Measurements from ENCODE around the gene KIAA1328. TPM values are rescaled to one million over a fixed set of nuclear protein-coding genes. Genes with fewer than 3 reads are reported as not detected.

The KIAA1328 gene
- polyA plus RNA-seq, 1 donor from 2014 or later, result 8.5 TPM

GRCh38 chr18:37235583-37235982 is 406.7 kb downstream of the KIAA1328 start:
- TF ChIP-seq SMC3 (conservative IDR thresholded peaks at IDR 0.05; ENCODE audit: poor library complexity), result no peak
- TF ChIP-seq, protein P1, sequence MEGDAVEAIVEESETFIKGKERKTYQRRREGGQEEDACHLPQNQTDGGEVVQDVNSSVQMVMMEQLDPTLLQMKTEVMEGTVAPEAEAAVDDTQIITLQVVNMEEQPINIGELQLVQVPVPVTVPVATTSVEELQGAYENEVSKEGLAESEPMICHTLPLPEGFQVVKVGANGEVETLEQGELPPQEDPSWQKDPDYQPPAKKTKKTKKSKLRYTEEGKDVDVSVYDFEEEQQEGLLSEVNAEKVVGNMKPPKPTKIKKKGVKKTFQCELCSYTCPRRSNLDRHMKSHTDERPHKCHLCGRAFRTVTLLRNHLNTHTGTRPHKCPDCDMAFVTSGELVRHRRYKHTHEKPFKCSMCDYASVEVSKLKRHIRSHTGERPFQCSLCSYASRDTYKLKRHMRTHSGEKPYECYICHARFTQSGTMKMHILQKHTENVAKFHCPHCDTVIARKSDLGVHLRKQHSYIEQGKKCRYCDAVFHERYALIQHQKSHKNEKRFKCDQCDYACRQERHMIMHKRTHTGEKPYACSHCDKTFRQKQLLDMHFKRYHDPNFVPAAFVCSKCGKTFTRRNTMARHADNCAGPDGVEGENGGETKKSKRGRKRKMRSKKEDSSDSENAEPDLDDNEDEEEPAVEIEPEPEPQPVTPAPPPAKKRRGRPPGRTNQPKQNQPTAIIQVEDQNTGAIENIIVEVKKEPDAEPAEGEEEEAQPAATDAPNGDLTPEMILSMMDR (IDR thresholded peaks at IDR 0.05; ENCODE audit: poor library complexity, severe bottlenecking), result no peak
- no peak for TF ChIP-seq RAD21 (conservative IDR thresholded peaks at IDR 0.05)
- TF ChIP-seq EZH2 (IDR thresholded peaks at IDR 0.05; ENCODE audit: borderline replicate concordance, insufficient read depth, low read length, poor library complexity, severe bottlenecking), result no peak
- TF ChIP-seq MXI1 (conservative IDR thresholded peaks at IDR 0.05; ENCODE audit: poor library complexity, severe bottlenecking), result no peak
- no peak for TF ChIP-seq POLR2AphosphoS5 (IDR thresholded peaks at IDR 0.05)
- TF ChIP-seq, protein P2, sequence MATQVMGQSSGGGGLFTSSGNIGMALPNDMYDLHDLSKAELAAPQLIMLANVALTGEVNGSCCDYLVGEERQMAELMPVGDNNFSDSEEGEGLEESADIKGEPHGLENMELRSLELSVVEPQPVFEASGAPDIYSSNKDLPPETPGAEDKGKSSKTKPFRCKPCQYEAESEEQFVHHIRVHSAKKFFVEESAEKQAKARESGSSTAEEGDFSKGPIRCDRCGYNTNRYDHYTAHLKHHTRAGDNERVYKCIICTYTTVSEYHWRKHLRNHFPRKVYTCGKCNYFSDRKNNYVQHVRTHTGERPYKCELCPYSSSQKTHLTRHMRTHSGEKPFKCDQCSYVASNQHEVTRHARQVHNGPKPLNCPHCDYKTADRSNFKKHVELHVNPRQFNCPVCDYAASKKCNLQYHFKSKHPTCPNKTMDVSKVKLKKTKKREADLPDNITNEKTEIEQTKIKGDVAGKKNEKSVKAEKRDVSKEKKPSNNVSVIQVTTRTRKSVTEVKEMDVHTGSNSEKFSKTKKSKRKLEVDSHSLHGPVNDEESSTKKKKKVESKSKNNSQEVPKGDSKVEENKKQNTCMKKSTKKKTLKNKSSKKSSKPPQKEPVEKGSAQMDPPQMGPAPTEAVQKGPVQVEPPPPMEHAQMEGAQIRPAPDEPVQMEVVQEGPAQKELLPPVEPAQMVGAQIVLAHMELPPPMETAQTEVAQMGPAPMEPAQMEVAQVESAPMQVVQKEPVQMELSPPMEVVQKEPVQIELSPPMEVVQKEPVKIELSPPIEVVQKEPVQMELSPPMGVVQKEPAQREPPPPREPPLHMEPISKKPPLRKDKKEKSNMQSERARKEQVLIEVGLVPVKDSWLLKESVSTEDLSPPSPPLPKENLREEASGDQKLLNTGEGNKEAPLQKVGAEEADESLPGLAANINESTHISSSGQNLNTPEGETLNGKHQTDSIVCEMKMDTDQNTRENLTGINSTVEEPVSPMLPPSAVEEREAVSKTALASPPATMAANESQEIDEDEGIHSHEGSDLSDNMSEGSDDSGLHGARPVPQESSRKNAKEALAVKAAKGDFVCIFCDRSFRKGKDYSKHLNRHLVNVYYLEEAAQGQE (IDR thresholded peaks at IDR 0.05; ENCODE audit: borderline replicate concordance), result no peak
- no peak for TF ChIP-seq TAF1 (IDR thresholded peaks at IDR 0.05; ENCODE audit: low read depth)
- TF ChIP-seq EP300 (conservative IDR thresholded peaks at IDR 0.05; ENCODE audit: poor library complexity, severe bottlenecking), result no peak
- no peaks in the 10 kb centered on the region for H3F3A ChIP-seq (ENCODE audit: insufficient read depth, low read length, poor library complexity, severe bottlenecking)

GRCh38 chr18:37238282-37239108 is 409.6 kb downstream of the KIAA1328 start:
- H3K9me3 ChIP-seq (ENCODE audit: low read length), result no peaks in the 10 kb centered on the region
- no peak overlapping the region for H3K4me3 ChIP-seq (ENCODE audit: low read length)
- no peak overlapping the region for H2AFZ ChIP-seq (ENCODE audit: low read depth, low read length)
- no peak overlapping the region for H3K27ac ChIP-seq (ENCODE audit: low read length)
- H3K27me3 ChIP-seq (ENCODE audit: insufficient read depth, low read depth, low read length), result no peaks in the 10 kb centered on the region
- H3K36me3 ChIP-seq (ENCODE audit: insufficient read depth, low read length), result no peaks in the 10 kb centered on the region
- H4K20me1 ChIP-seq (ENCODE audit: insufficient read depth), result no peaks in the 10 kb centered on the region
- no peaks in the 10 kb centered on the region for H3F3A ChIP-seq (ENCODE audit: insufficient read depth, low read length, poor library complexity, severe bottlenecking)
- no peak for TF ChIP-seq MXI1 (conservative IDR thresholded peaks at IDR 0.05; ENCODE audit: poor library complexity, severe bottlenecking)
- TF ChIP-seq POLR2AphosphoS5 (IDR thresholded peaks at IDR 0.05), result no peak
- no peak for TF ChIP-seq EP300 (conservative IDR thresholded peaks at IDR 0.05; ENCODE audit: poor library complexity, severe bottlenecking)
- TF ChIP-seq TAF1 (IDR thresholded peaks at IDR 0.05; ENCODE audit: low read depth), result no peak
- TF ChIP-seq, protein P2 (IDR thresholded peaks at IDR 0.05; ENCODE audit: borderline replicate concordance), result no peak
- TF ChIP-seq EZH2 (IDR thresholded peaks at IDR 0.05; ENCODE audit: borderline replicate concordance, insufficient read depth, low read length, poor library complexity, severe bottlenecking), result no peak
- TF ChIP-seq SMC3 (conservative IDR thresholded peaks at IDR 0.05; ENCODE audit: poor library complexity), result no peak
- TF ChIP-seq, protein P1 (IDR thresholded peaks at IDR 0.05; ENCODE audit: poor library complexity, severe bottlenecking), result no peak
- TF ChIP-seq RAD21 (conservative IDR thresholded peaks at IDR 0.05), result no peak
- no peak overlapping the region for H3K9ac ChIP-seq (ENCODE audit: low read length)
- H3K79me2 ChIP-seq (replicated peaks; ENCODE audit: insufficient read depth, low read length), result no peaks in the 10 kb centered on the region
- H3K4me2 ChIP-seq (ENCODE audit: low read length), result no peak overlapping the region
- H3K9me2 ChIP-seq (ENCODE audit: insufficient read depth, low read length), result no peaks in the 10 kb centered on the region

More at GRCh38 chr18:37235583-37235982, 406.7 kb downstream of the KIAA1328 start:
- H3K27ac ChIP-seq (ENCODE audit: low read length), result no peak overlapping the region
- no peak overlapping the region for H3K4me2 ChIP-seq (ENCODE audit: low read length)
- no peaks in the 10 kb centered on the region for H4K20me1 ChIP-seq (ENCODE audit: insufficient read depth)
- no peaks in the 10 kb centered on the region for H3K27me3 ChIP-seq (ENCODE audit: insufficient read depth, low read depth, low read length)
- no peak overlapping the region for H3K4me3 ChIP-seq (ENCODE audit: low read length)
- H3K9ac ChIP-seq (ENCODE audit: low read length), result no peak overlapping the region
- no peaks in the 10 kb centered on the region for H3K9me3 ChIP-seq (ENCODE audit: low read length)
- no peaks in the 10 kb centered on the region for H3K36me3 ChIP-seq (ENCODE audit: insufficient read depth, low read length)
- H3K79me2 ChIP-seq (replicated peaks; ENCODE audit: insufficient read depth, low read length), result no peaks in the 10 kb centered on the region
- H3K9me2 ChIP-seq (ENCODE audit: insufficient read depth, low read length), result no peaks in the 10 kb centered on the region
- no peak overlapping the region for H2AFZ ChIP-seq (ENCODE audit: low read depth, low read length)

Data from neural cell (in vitro differentiated cells).